IgD-negative memory B cell (primary cell): ENCODE measurements around the gene VGLL4. TPM values are rescaled to one million over a fixed set of nuclear protein-coding genes. Genes with fewer than 3 reads are reported as not detected.
"Not testable (repeated sequence)": the region's sequence is repeated elsewhere in the genome, so short reads cannot be mapped to it uniquely, and the experiment has no call there.

Experiments
- H3K27ac Mint-ChIP-seq, 3 donors: one replicate each; pipeline ENCODE4 v1.8.0; 2020 to 2022; ENCODE audit warnings: mild to moderate bottlenecking in 3 of 3, mixed read lengths in 3 of 3, moderate library complexity in 1 of 3
- H3K27me3 Mint-ChIP-seq: one replicate; pipeline ENCODE4 v1.8.0; 2021; ENCODE audit warnings: mixed read lengths
- H3K36me3 Mint-ChIP-seq: one replicate; pipeline ENCODE4 v1.8.0; 2020; ENCODE audit warnings: mild to moderate bottlenecking, mixed read lengths
- H3K4me1 Mint-ChIP-seq, 3 donors: one replicate each; pipeline ENCODE4 v1.8.0; 2020 to 2022; ENCODE audit warnings: mixed read lengths in 3 of 3, mild to moderate bottlenecking in 1 of 3
- H3K4me3 Mint-ChIP-seq, 4 donors: one replicate each; pipeline ENCODE4 v1.8.0; 2020 to 2022; ENCODE audit warnings: mild to moderate bottlenecking in 4 of 4, mixed read lengths in 4 of 4, moderate library complexity in 3 of 4
- H3K9me3 Mint-ChIP-seq, 3 donors: one replicate each; pipeline ENCODE4 v1.8.0; 2020 to 2021; ENCODE audit warnings: mixed read lengths in 3 of 3, mild to moderate bottlenecking in 1 of 3
- polyA plus RNA-seq: library from polyadenylated mRNA; unstranded; fragments of 300-500 nt; fragmentation: Illumina TruSeq; gene quantifications from one replicate; pipeline ENCODE4 v1.2.3, GENCODE V29; 2021

The VGLL4 gene
- polyA plus RNA-seq, 1 donor from 2014 or later, result 28.6 TPM

GRCh38 chr3:11536132-11536935 lies 107.4 kb downstream of the VGLL4 start:
- H3K27ac Mint-ChIP-seq, result no peak overlapping the region

GRCh38 chr3:11535243-11535960 lies 108.3 kb downstream of the VGLL4 start:
- H3K4me1 Mint-ChIP-seq, result peaks cover 0 to 3% (median 0%) of the 10 kb centered on the region in 3 donors
- no peak overlapping the region for H3K27ac Mint-ChIP-seq
- no peak overlapping the region for H3K4me3 Mint-ChIP-seq
- no peaks in the 10 kb centered on the region for H3K27me3 Mint-ChIP-seq
- H3K9me3 Mint-ChIP-seq, result no peaks in the 10 kb centered on the region
- H3K36me3 Mint-ChIP-seq, result peaks cover 2% of the 10 kb centered on the region

More at GRCh38 chr3:11536132-11536935, 107.4 kb downstream of the VGLL4 start:
- H3K4me1 Mint-ChIP-seq, result peaks cover 0 to 3% (median 0%) of the 10 kb centered on the region in 3 donors
- H3K4me3 Mint-ChIP-seq, result no peak overlapping the region
- H3K9me3 Mint-ChIP-seq, result no peaks in the 10 kb centered on the region
- no peaks in the 10 kb centered on the region for H3K27me3 Mint-ChIP-seq
- peaks cover 2% of the 10 kb centered on the region for H3K36me3 Mint-ChIP-seq

- no peak overlapping the region for H3K4me3 Mint-ChIP-seq
Measured at GRCh38 chr3:11534793-11535101, 109.0 kb downstream of the VGLL4 start.

GRCh38 chr3:11534011-11534792 lies 109.5 kb downstream of the VGLL4 start:
- Mint-ChIP-seq H3K9me3 (no peaks in the 10 kb centered on the region), H3K36me3 (peaks cover under 1% of the 10 kb centered on the region), H3K27me3 (no peaks in the 10 kb centered on the region), H3K27ac (peak overlapping the region in 1 of 3 donors; percentile 27), H3K4me1 (peaks cover 0 to 3% (median 0%) of the 10 kb centered on the region in 3 donors), H3K4me3 (no peak overlapping the region)

More at GRCh38 chr3:11534793-11535101, 109.0 kb downstream of the VGLL4 start:
- peaks cover 0 to 3% (median 0%) of the 10 kb centered on the region in 3 donors for H3K4me1 Mint-ChIP-seq
- H3K9me3 Mint-ChIP-seq, result no peaks in the 10 kb centered on the region
- no peaks in the 10 kb centered on the region for H3K27me3 Mint-ChIP-seq
- H3K36me3 Mint-ChIP-seq, result peaks cover 2% of the 10 kb centered on the region
- H3K27ac Mint-ChIP-seq, result no peak overlapping the region

GRCh38 chr3:11532931-11533391 lies 110.8 kb downstream of the VGLL4 start:
- H3K27me3 Mint-ChIP-seq, result no peaks in the 10 kb centered on the region
- H3K36me3 Mint-ChIP-seq, result no peaks in the 10 kb centered on the region
- H3K9me3 Mint-ChIP-seq, result no peaks in the 10 kb centered on the region
- peaks cover 0 to 3% (median 0%) of the 10 kb centered on the region in 3 donors for H3K4me1 Mint-ChIP-seq
- no peak overlapping the region for H3K4me3 Mint-ChIP-seq
- H3K27ac Mint-ChIP-seq, result no peak overlapping the region

- H3K27ac Mint-ChIP-seq, result no peak overlapping the region
Measured at GRCh38 chr3:11530153-11530721, 113.5 kb downstream of the VGLL4 start.

GRCh38 chr3:11529281-11529680 lies 114.4 kb downstream of the VGLL4 start:
- no peak overlapping the region for H3K4me3 Mint-ChIP-seq
- H3K36me3 Mint-ChIP-seq, result peaks cover 5% of the 10 kb centered on the region
- no peaks in the 10 kb centered on the region for H3K9me3 Mint-ChIP-seq
- H3K27me3 Mint-ChIP-seq, result no peaks in the 10 kb centered on the region
- no peaks in the 10 kb centered on the region for H3K4me1 Mint-ChIP-seq
- H3K27ac Mint-ChIP-seq, result no peak overlapping the region

More at GRCh38 chr3:11530153-11530721, 113.5 kb downstream of the VGLL4 start:
- H3K36me3 Mint-ChIP-seq, result peaks cover 5% of the 10 kb centered on the region
- H3K9me3 Mint-ChIP-seq, result no peaks in the 10 kb centered on the region
- H3K4me3 Mint-ChIP-seq, result no peak overlapping the region
- no peaks in the 10 kb centered on the region for H3K27me3 Mint-ChIP-seq
- no peaks in the 10 kb centered on the region for H3K4me1 Mint-ChIP-seq

GRCh38 chr3:11526121-11526520 lies 117.6 kb downstream of the VGLL4 start:
- H3K4me1 Mint-ChIP-seq, H3K27me3 Mint-ChIP-seq, H3K36me3 Mint-ChIP-seq, H3K27ac Mint-ChIP-seq, H3K9me3 Mint-ChIP-seq: not testable (repeated sequence)
- H3K4me3 Mint-ChIP-seq, result peak overlapping the region in 1 of 4 donors; percentile 22

GRCh38 chr3:11523572-11524101 lies 120.1 kb downstream of the VGLL4 start:
- H3K4me1 Mint-ChIP-seq, result peaks cover 0 to 2% (median 0%) of the 10 kb centered on the region in 3 donors
- no peaks in the 10 kb centered on the region for H3K27me3 Mint-ChIP-seq
- H3K4me3 Mint-ChIP-seq, result no peak overlapping the region
- H3K36me3 Mint-ChIP-seq, result peaks cover 9% of the 10 kb centered on the region
- H3K27ac Mint-ChIP-seq, result no peak overlapping the region
- no peaks in the 10 kb centered on the region for H3K9me3 Mint-ChIP-seq

GRCh38 chr3:11522953-11523571 lies 120.7 kb downstream of the VGLL4 start:
- Mint-ChIP-seq H3K27ac (no peak overlapping the region), H3K4me1 (peaks cover 0 to 2% (median 0%) of the 10 kb centered on the region in 3 donors), H3K27me3 (no peaks in the 10 kb centered on the region), H3K9me3 (no peaks in the 10 kb centered on the region), H3K4me3 (no peak overlapping the region), H3K36me3 (peaks cover 9% of the 10 kb centered on the region)

GRCh38 chr3:11522398-11522715 lies 121.4 kb downstream of the VGLL4 start:
- Mint-ChIP-seq H3K27me3 (no peaks in the 10 kb centered on the region), H3K4me3 (no peak overlapping the region), H3K9me3 (no peaks in the 10 kb centered on the region), H3K4me1 (peaks cover 0 to 2% (median 0%) of the 10 kb centered on the region in 3 donors), H3K36me3 (peaks cover 13% of the 10 kb centered on the region), H3K27ac (no peak overlapping the region)

GRCh38 chr3:11521167-11521566 lies 122.5 kb downstream of the VGLL4 start:
- Mint-ChIP-seq H3K9me3 (no peaks in the 10 kb centered on the region), H3K4me1 (peaks cover 0 to 2% (median 2%) of the 10 kb centered on the region in 3 donors), H3K27me3 (no peaks in the 10 kb centered on the region), H3K36me3 (peaks cover 10% of the 10 kb centered on the region), H3K27ac (no peak overlapping the region), H3K4me3 (no peak overlapping the region)

- H3K9me3 Mint-ChIP-seq, result peaks cover 0 to 2% (median 0%) of the 10 kb centered on the region in 3 donors
- H3K4me3 Mint-ChIP-seq, result no peak overlapping the region
- no peaks in the 10 kb centered on the region for H3K27me3 Mint-ChIP-seq
- peaks cover 15% of the 10 kb centered on the region for H3K36me3 Mint-ChIP-seq
- peaks cover 0 to 4% (median 2%) of the 10 kb centered on the region in 3 donors for H3K4me1 Mint-ChIP-seq
- no peak overlapping the region for H3K27ac Mint-ChIP-seq
Measured at GRCh38 chr3:11517601-11518000, 126.1 kb downstream of the VGLL4 start.

- H3K27ac Mint-ChIP-seq, result no peak overlapping the region
- no peak overlapping the region for H3K4me3 Mint-ChIP-seq
Measured at GRCh38 chr3:11514191-11514821, 129.4 kb downstream of the VGLL4 start.

More at GRCh38 chr3:11514191-11514821, 129.4 kb downstream of the VGLL4 start:
- no peaks in the 10 kb centered on the region for H3K27me3 Mint-ChIP-seq
- H3K4me1 Mint-ChIP-seq, result peaks cover 0 to 2% (median 2%) of the 10 kb centered on the region in 3 donors
- peaks cover 0 to 2% (median 1%) of the 10 kb centered on the region in 3 donors for H3K9me3 Mint-ChIP-seq
- peaks cover 11% of the 10 kb centered on the region for H3K36me3 Mint-ChIP-seq
